ENCODE results near the gene PSKH1.

Gene PSKH1

DNA sequence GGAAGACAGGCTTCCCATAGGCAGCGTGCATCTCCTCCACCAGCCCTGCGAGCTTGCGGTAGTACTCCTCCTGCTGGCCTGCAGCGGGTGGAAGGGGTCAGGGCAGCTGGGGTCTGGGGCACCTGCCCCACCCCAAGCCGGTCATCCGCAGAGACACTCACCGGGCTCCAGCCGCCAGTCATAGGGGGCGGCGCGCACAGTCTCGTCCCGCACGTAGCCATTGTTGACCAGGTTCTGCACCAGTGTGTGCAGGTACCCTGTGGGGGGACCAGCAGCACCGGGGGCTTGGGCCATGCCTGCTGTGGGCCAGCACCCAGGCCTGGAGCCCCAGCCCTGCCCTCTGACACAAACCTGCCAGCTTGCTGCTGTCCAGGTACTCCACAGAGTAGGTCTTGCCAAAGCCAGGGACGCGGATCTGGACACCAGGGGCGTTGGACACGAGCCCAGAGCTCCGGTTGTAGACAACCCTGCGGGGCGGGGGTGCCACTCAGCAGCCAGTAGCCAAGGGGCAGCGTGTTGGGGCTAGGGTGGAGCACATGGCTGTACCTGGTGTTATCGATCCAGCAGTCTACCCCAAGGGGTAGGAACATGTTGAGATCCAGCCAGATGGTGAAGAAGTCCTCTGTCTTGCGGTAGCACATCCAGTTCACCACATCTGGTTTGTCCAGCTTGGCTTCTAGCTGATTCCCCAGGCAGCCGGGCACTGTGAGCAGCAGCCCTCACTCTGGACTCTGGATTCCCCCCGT is 49.6 kb downstream of the PSKH1 start:
- DNase-seq = no peak

DNA sequence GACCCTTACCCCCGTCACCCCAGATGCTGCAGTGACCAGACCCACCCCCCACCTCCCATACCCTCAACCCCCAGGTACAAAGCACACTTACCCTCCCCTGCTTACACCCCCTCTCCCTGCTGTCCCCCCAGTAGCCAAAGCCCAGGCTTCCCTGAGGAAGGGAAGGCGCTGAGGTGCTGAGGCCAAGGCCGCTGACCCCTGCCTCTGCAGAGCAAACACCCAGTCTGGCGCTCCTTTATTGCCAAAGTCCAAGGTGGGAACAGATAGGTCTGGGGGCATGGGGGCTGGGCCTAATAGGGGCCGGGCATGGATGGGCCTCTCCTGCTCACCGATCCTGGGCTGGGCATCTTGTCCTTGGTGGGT is 50.2 kb downstream of the PSKH1 start:
- DNase-seq = no peak

DNA sequence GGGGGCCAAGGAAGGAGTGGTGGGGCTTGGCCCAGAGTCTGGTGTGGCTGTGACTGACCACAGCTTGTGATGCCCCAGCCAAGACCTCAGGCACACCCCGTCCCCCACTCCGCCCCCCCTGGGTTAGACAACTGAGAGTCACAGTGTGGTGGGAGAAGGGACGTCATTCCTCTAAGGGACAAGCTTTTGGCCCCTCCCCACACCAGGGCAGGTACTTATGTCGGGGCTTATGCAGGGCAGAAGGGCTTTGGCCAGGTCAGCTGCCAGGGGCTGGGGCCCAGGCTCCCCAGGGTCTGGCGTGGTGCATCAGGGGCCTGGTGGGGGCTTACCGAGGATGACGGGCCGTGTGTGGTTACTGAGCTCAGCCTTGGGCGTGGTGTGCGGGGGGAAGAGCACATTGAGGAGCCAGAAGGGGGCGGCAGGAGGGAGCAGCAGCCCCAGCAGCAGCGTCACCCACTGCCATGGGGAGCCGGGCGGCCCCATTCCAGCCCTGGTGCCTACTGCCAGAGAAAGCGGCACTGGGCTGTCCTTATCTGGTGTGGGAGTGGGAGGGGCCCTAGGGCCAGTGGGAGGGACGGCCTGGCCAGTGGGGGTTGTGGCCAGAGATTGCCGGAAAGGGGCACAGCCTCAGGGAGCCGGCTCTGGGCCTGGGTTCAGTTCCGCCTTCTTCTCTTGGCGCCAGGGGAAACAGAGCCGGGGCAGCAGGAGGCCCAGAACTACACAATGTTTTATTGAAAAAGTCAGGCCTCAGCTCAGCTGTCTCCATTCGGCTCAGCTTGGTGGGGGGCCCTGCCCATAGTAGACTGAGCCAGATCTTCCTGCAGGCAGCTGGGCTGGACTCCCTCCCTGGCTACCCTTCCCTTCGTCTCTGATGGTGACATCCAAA is 50.8 kb downstream of the PSKH1 start, which contains the start of gene LCAT:
LCAT (minus strand) TSS at position 502 of the 886 bp plus-strand sequence; CDS start at position 483, 19 bp downstream.
- no peak for DNase-seq

DNA sequence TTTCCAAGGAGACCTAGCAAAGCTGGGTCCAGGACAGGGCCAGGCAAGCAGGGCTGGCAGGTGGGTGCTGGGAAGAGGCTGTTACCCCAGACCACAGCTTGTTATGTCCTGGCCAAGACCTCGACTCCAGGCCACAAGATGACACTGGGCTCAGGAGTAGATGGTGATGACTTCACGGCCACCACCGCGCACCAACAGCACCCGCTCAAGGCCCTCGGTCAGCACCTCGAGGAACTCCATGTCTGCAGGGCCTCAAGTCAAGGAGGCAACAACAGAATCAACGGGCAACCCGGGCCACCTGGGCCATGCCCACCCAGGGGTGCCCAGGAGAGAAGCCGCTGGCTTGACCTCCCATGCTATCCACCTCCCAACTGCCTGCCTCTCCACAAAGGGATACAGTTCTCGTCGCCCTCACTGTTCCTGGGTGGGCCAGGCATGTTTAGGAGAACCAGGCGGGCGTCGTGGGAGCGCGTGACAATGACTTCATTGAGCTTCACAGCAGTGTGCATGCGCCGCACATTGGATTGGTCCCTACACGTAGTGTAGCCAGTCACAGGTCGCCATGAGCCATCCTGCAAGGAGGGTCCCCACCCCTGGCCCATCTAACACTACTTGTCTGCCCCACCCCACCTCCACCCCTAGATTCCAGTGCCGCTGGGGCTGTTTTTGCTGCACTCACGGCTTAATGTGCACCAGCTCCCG is 51.8 kb downstream of the PSKH1 start:
- no peak for DNase-seq

DNA sequence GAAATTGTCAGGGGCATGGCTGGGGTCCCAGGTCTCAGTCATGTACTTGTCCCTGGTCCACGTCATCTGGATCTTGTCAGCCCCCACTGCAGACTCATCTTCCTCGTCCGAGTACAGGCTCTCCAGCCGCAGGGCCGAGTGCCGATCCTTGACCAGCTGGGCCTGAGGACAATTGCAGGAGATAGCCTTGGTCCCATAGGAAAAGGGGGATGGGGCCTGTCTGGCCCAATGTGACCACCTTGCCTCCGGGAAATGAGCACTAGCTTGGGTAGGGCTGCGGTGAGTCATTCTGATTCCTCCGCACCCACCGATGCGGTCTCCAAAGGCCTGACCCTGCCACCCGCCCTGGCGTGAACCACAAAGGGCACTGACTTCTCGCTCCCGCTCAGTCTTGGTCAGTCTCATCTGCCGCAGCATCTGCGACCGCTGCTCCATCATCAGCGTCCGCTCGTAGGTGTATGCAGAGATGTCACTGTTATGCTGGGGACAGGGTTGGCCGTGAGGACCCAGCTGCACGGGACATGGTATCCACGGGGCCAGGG is 52.4 kb downstream of the PSKH1 start:
- no peak for DNase-seq

DNA sequence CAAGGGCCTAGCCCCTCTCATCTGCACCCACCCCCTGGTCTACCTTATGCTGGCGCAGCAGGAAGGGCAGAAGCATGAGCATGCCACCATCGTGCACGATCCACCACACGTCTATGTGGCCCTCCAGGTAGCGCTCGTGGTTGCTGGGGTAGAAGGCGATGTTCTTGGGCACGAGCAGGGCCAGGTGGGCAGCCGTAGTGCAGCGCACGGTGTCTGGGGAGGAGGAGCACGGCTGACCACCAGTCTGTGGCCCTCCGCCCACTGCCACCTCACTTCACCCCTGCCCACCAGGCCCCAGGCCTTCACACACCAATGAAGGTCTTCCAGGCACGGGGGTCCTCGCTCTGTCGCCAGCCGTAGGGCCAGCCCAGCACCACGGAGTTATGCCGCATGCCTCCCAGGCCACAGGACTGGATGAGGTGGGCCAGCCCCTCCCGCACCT is 53.1 kb downstream of the PSKH1 start:
- no peak for DNase-seq

DNA sequence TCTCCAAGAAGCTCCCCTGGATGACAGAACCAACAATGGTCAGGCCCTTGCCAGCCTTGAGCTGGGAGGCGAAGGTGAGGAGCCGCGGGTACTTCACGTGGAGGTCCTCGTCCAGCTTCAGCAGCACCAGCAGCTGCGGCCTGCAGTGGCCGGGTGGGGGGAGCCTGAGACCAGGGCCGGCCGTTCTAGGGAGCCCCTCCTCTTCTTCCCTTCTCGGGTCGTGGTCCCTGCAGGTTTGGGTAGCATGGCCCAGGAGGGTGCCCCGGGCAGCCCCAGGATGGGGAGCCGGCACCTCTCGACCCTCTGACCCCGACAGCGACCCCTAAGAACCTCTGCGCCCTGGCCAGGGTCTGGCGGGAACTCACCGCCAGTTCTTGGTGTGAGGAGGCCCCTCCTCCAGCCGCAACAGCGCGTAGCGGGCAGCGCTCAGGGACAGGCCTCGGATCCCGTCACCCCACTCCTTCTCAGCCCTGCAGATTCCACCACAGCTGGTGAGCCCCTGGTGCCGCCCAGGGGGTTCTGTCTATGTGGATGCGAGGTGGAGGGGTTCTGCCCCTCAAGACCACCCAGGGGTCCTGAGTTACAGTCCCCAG is 54.0 kb downstream of the PSKH1 start:
- no peak for DNase-seq

DNA sequence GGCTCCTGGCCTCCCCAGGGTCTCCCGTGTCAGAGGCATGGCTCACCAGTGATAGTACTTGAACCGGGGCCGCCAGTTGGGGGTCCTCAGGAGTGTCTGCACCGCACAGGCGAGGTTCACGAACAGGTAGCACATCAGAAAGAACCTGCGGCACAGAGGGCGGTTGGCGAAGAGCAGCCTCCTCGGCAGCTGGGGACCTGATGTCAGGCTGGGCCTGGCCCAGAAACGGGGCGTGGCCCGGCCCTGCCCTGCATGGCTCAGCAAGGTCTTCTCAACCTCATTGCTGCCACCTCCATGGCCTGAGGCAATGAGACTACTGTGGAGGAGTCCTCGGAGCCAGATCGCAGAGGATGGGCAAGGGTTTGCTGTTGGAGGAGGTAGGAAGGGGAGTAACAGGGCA is 55.0 kb downstream of the PSKH1 start:
- no peak for DNase-seq

DNA sequence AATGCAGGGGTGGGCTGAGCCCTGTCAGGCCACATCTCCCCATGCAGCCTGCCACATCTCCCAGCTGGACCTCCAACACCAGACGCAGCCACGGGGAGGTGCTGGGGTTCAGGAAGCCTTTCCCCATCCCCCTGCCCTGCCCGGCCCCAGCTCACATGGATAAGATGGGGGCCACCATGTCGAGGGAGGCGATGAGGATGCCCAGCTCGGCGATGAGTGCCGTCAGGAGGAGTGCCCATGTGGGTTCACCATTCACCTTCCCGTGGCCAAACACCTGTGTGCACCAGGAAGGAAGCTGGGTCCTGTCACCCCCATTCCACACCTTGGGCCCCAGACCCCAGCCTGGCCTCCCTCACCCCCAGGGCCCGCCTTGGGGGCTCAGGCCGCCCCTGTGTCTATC is 56.6 kb downstream of the PSKH1 start:
- no peak for DNase-seq

DNA sequence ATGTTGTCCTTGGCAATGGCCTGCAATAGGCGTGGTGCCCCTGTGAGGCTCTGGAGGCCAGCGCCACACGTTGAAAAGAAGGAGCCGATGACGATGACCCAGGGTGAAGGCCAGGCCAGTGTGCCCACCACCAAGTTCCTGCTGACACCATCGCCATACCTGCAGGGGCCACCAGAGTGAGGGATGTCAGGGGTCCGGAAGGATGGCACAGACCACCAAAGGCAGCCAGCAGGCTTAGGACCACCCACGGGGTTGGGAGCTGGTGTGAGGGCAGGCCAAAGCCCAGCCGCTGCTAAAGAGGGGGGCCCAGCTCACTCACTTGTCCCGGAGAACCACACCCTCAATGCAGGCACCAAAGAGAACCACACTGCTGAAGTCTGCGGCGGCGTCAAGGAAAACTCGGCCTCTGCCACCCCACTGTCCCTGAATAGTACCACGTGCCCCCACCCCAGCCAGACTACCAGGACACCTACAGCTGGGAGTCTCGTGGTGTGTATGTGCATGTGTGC is 57.3 kb downstream of the PSKH1 start:
- no peak for DNase-seq

DNA sequence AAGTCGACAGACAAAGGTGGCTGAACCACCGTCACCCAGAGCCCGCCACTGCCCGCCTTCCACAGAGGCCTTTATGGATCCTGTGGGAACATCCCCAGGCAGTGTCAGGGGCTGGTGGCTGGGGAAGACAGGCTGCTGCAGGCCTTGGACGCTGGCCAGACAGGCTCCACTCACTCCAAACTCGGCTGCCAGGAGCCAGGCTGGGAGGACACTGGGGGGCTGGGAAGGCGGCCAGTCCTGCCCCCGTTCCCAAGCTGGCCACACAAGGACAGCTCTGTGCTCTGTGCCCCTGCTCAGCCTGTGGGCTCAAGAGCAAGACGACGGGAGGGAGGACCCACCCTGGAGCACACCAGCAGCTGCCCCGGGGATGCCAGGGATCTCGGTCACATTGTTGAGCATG is 58.4 kb downstream of the PSKH1 start:
- no peak for DNase-seq

DNA sequence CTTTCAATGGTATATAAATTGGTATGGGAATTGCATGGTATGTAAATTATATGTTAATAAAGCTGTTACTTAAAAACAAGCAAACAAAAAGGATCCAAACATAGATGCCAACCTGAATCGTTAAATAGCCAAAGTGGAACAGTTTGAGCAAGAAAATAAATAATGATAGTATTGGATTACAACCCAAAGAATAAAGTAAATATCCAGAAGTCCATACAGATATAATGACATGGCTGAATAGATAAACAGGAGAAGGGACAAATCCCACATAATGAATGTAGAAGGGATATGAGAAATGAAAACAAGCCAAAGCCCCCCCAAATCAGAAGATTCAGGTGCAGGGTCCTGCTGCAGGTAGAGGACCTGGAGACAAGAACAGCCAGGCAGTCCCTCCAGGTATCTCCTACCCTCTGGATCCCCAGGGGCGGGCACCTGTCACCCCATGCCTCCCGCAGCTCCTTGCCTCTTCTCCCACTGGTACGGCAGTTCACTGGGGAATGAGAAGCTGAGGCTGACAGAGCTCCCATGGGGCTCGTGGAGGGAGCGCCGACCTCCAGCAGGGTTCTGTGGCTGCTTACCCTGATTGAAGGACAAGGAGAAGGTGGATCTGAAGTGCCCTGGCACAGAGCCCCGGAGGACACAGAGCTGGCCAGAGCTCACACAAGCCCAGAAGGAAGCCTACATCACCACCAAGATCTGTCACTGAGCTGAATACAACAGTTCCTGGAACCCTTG is 60.8 kb downstream of the PSKH1 start:
- no peak for DNase-seq

DNA sequence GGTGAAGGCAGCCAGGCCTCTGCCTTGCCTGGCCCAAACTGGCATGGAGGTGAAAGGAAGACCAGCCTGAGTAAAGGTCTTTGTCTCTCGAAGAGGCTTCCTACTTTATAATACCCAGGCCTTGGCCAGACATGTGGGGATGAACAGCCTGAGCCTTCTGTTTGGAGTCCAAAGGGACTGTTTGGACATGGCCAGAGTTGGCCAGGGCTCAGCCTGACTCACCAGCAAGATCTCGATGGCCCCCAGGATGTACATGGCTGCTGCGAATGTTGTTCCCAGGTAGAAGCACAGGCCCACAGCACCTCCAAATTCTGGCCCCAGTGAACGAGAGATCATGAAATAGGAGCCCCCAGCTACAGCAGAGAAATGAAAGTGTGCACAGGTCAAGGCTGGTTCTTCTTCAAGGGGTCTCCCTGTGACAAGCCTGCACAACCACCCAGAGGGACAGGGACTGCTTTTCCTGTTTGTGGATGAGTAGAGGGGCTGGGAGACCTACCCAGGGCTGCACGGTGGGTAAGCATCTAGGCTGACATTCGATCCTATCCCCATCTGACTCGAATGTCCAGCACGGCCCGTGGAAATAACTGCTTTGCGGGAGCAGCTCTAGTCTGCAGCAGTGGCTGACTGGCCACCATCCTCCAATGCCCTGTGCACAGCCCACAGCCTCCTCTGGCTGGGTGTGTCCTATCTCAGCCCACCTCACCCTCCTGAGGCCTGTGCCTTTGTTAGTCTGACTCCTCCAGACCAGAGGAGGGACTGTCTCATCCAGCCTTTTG is 61.6 kb downstream of the PSKH1 start:
- DNase-seq = no peak

DNA sequence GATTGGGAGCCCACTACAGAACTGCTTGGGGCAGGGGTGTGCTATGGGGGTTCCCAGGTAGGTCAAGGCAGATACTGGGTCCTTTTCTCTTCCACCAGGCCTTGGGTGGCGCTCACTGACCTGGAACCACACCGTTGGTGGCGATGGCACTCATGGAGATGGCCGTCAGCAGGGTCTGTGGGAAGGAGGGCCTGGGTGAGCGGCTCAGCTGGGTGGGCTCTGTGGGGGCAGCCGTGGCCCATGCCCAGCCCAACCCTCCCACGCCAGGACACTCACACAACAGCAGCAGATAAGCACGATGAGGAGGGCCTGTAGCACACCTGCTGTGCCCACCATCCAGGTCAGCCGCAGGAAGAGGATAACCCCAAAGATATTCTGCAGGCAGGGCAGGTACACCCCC is 64.6 kb downstream of the PSKH1 start:
- DNase-seq = no peak

DNA sequence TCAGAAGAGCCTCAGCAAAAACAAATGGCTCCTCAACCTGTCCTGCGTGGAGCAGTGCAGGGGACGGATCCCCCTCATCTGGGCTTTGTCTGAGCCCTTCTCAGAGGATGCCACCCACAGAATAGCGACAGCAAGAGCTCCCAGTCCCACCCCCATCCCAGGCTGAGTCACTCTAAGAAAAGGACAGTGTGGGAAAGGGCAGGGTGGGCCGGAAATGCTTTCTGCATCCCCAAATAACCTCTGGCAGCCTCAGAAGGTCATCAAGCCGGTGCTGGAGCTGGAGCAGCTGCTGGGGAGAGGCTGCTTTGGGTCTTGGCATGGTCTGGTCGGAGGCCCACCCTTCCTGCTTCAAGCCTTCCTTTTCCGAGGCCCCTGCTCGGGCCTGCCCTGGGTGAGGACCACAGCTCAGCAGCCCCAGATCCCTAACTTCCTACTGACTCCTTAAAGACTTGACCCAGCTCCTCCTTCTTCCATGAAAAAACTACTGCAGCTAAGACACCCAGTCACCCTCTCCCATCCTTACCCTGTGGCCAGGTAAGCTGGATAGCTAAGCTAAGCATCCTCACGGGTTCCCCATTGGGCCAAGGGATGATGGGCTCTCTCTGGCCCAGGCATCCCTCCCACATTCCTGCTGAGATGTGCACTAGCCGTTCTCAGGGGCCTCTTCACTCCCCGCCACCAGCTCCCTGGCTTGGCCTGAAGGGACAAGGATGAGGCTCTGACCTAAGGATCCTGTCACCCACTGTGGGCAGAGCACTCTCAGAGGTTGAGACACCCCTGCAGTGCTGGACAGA is 66.7 kb downstream of the PSKH1 start:
- DNase-seq = no peak

DNA sequence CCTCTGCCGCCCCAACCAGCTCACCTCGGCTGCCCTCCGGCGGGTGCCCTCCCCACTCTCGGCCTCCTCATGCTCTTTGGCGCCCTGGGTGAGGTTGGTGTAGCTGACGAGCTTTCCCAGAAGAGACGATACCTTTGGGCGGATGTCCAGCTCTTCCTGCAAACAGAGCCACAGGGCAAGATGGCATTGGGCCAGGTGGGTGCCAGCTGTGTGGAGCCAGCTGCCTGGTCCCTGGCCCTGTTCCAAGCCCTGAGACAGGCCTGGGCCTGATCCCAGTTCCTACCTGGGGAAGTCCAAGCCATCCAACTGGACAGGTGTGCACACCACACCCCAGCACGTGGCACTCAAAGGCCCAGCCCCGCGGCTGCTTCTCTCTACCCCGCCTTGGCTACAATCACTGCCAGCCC is 68.5 kb downstream of the PSKH1 start:
- no peak for DNase-seq

DNA sequence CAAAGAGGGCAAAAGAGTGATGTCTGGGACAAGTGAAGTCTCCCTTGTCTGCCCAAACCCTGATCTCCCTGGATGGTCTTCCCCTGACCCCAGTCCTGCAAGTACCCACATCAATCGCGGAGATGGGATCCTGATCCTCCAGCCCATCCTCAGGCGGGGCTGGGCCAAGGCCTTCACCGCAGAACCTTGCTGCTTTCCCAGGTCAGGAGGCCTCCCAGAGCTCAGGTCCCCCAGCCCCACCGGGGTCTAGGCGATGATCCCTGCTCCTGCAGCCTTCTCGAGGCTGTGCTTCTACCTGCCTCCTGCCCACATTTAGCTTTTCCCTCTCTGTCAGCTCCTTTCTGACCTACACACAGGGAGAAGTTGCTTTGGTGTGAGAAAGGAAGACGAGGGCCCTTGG is 69.1 kb downstream of the PSKH1 start:
- no peak for DNase-seq

DNA sequence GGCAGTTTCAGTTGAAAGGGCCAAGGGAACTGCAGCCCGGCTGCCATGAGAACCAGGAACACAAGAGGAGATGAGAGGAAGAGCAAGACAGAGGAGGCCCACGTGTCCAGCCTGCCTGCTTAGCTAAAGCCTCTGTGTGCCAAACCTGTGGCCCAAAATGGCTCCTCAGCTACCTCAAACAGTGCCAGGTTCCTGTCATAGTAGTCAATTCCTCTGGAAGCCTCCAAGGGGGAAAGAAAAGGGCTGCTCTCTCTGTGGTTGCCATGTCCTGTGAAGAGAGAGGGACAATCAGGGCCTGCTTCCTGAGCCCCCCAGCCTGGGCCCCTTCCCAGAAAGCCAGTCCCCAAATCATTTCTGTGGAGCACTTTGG is 70.2 kb downstream of the PSKH1 start:
- DNase-seq = no peak

DNA sequence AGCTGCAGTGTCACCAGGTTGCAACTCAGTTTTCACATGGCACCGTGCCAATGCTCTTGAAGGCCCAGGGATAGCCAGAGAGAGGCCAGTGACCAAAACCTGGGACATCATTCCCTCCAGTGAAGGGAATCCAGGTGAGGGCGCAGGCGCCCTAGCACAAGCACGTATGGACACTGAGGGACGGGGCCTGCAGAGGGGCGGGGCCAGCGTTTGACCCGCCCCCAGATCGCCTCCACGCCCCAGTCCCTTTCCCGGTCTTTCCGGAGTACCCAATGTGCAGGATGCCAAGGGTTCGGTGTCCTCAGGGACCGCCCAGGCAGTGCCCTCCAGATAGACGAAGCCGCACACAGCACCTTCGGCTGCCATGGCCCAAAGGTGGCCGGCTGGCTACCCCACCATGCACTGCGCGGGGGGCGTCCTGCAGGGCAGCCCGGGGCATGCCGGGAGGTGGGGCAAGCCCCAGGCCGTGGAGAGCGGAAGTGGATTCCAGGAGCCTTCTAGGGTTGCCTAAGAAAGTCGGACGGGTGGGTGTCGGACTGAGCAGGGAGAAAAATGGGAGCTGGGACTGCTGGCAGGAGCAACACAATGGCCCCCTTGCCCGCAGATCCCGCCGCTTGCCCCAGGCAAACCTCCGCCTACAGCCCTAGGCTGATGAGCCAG is 70.7 kb downstream of the PSKH1 start:
- DNase-seq = no peak

Data from bone marrow (tissue), 2 donors.